CD1c-positive myeloid dendritic cell (primary cell): ENCODE data around the gene ACTN1.
A peak's percentile ranks its signal among the peaks of the same experiment; 100 is the strongest.

Experiments
- DNase-seq: peaks from one replicate; pipeline ENCODE4 v3.0.0-alpha.2; 2016; ENCODE audit errors: extremely low spot score

The ACTN1 gene

DNA sequence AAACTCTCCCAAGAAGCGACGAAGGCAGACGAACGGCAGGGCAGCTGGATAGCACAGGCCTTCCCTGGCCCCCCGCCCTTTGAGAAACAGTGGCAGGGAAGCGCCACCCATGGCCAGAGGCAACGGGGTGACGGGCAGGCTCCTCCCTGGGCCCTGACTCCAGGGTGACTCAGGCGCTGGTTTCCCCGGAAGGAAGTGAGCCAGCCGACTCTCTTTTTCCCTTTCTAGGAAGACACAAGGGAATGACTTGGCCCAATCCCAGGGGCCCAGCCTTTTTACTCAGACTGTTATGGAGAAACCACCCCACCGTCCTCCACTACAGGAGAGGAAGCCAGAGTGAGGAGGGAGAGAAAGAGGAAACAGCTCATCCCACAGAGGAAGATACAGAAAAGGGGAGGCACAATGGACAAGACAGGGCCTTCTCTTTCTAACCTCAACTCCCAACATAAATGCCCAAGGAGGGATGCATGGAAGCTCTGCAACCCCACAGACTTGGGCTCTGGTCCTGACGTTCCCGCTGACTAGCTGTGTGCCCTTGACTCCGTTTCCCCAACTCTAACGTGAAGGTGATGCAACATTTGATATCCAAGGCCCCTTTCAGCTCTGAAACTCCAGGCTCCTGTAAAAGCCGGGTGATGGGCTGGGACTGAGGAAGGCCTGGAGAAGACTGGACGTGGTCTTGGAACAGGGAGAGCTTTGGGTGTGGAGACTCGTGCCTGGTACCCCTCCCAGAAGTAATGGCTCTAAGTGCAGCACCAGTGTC lies 27.9 kb downstream of the ACTN1 start:
- peak; percentile 95 for DNase-seq

DNA sequence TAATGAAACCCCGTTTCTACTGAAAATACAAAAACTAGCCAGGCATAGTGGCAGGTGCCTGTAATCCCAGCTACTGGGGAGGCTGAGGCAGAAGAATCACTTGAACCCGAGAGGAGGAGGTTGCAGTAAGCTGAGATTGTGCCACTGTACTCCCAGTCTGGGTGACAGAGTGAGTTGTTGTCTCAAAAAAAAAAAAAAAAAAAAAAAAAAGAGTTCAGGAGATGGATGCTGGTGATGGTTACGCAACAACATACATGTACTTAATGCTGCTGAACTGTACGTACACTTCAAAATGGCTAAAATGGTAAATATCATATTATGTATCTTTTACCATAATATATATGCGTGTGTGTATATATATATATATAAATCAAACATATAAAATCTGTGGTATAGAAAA lies 29.0 kb downstream of the ACTN1 start:
- no peak for DNase-seq

DNA sequence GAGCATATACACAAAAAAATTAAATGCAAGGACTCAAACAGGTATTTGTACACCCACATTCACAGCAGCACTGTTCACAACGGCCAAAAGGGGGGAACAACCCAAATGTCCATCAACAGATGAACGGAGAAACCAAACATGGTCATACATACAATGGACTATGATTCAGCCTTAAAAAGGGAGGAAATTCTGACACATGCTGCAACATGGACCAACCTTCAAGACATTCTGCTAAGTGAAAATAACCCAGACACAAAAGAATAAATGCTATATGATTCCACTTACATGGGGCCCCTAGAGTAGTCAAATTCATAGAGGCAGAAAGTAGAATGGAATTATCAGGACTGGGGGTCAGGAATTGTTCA lies 29.5 kb downstream of the ACTN1 start:
- no peak for DNase-seq

DNA sequence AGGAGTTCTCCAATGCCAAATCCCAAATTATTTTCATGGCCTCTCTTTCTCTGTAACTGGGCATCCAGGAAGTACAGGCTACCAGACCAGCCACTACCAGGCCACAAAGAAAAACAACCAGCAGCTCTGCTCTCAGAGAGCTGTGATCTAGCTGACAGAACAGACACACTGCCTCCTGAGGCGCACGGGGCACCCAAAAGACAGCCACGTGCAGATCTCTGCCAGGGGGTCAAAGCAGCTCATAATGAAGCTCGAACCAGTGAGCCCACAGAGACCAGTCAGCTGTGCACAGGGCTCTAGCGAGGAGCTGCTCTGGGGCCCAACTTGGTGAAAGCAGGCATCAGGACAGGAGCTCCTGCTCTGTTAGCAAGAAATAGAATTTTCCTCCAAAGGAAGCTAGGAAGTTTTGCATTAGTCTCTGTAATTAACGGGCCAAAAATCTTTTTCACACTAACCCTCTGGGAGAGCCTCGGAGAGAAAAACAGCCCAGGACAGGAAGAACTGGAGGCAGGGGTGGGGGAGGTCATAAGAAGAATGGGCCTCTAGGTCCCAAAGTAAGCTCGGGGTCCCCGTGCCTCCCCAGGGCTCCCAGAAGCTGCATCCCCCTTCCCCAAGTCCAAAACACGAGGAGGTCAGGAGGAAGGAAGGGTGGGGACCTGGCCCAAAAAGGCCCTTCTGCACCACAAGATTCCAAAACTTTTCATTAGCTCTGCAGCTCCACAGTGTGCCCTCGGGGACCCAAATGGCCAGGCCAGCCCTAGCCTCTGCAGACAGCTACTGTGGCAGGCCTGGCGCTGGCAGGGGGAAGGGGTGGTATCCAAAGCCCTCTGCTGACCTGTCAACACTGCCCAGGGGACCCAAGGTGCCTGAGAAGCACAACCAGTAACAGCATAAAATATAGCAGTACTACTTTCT lies 30.2 kb downstream of the ACTN1 start:
- DNase-seq = no peak

DNA sequence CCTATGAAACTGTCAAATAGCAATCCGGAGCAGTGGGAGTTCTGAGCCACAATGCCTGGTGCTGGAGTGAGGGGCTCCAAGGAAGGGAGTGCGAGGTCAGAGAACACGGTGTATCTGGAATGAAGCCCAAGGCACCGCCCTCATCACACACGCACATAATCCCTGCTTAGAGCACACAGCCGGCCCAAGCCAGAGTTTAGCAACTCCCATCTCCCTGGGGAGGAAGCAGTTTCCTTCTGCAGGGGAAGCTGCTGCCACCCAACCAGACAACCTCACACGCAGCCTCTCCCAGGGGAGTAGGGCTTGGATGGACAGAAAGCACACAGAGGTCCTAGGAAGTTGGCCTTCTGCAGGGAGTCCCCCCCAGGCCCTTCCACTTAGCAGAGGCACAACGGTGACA lies 31.3 kb downstream of the ACTN1 start:
- DNase-seq = peak; percentile 56

DNA sequence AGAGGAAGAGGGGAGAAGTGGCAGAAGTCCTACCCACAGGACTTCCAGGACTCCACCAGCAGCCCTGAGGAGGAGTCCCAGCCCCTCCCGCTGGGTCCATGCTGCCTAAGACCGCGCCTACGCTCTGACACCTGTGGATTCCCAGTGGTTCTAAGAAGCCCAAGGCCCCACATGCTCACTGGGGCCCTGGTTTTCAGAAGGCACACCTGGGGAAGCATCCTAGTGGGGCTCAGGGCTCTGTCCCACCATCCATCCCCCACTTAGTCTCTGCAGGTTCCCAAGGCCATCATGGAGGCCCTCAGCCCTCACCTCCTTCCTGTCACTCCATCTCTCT lies 32.6 kb downstream of the ACTN1 start:
- no peak for DNase-seq

DNA sequence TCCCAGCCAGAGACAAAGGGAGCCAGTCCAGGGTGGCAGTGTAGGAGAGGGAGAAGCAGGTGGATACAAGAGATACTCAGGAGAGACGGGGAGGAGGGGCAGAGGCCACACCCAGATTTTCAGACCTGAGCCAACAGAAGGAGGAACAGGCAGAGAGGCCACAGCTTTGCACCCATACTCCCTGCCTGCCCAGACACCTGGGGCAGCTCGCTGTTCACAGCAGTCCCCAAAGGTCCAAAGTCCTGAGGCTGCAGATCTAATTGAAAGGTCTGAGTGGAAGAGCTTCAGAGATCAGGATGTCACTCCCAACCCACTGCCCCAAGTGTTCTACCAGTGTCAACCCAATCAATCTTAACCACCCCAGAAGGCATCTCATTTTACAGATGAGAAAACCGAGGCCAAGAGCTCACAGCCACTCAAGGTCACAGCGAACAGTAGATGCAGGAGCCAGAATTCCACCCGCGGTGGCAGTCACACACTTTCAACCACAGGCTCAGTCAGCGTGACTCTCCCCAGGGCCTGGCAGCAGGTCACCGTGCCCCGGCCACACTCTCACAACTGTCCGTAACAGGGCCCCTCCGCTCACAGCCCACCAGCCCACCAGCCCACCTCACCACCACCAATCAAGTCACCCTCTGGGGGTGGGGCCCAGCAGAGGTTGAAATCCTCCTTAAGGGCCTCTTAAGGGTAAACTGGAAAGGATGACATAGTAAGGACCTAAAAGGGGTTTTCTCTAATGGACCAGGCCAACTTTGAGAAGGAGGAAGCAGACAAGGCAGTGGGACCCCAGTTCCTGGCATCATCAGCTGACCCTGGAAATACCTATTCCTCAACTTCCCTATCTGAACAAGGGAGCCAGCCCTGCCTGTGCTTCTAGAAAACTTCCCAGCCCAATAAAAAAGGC lies 33.3 kb downstream of the ACTN1 start:
- DNase-seq = no peak

DNA sequence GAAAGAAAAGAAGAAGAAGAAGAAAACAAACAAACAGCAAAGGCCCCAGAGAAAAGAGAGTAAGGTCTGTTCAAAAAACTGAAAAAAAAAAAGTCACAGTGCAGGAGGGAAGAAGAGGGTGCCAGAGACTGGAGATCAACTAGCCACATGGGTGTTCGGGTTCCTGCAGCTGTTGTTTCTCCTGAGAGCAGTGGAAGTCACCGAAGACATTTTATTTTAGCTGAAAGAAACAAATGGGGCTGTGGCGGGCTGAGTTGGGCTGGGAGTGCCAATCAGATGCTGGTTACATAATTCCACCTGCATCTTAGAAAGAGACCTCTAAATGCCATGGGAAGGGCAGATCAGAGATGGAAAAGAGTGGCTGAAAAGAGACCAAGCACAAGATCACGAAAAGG lies 33.9 kb downstream of the ACTN1 start:
- DNase-seq = no peak

DNA sequence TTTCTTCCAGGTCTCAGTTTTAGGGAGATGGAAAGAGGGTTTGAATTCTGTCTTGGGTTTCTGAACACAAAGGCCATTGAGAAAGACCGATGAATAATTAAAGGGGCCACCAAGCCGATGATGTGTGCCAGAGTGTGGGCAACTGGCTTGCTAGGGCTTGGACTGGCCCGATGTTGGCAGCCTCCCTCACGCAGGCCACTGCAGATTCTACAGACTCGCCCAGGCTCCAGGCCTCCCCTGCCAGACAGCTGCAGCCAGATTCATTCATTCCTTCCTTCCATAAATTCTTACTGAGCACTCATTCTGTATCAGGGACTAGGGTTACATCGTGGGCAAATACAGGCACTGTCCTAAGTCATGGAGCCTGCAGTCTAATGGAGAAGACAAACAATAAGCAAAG lies 34.9 kb downstream of the ACTN1 start:
- DNase-seq = no peak

DNA sequence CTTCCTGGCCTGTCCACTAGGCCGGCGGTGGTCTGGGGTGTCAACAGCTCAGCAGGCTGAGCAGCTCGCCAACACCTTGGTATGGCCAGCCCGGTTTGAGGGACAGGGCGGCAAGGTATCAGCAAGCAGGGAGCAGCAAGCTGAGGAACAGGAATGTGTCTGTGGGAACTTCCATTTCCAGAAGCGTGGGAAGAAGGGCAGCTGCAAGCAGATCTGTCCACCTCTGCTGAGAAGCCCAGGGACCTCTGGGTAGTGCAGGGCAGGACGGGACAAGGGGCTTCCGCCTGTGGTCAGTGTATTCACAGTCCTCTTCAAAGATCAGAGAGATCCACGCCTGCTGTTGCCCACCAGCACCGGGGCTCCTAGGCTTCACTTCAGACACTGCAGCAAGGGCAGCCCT lies 36.0 kb downstream of the ACTN1 start:
- DNase-seq = no peak

DNA sequence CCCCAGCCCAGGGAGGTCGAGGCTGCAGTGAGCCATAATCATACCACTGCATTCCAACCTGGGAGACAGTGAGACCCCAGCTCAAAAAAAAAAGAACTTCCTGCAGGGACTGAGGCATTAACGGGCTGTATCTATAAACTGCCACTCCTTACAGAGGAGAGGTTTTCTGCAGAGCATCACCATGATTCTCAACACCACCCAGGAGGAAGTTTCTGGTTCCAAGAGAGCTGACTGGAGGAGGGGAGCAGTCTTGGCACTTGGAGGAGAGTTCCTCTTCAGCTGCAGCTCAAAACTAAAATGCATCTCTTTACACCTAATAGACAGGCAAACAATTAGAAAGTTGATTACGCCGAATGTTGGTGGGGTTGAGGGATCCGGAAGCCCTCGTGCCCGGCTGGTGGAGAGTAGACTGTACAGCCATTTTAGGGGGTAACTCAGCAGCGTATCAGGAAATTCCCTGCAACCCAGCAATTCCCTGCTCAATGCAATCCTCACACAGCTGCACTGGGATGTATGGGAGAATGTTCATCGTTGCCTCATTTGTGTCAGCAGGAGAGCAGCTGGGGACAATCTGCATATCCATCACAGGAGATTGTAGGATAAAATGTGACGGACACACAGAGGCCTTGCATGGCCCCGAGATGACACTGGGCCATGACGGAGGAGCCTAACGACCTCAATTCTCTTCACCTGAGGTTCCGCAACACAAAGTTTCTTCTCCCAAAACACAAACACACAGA lies 36.6 kb downstream of the ACTN1 start:
- DNase-seq = peak; percentile 45

DNA sequence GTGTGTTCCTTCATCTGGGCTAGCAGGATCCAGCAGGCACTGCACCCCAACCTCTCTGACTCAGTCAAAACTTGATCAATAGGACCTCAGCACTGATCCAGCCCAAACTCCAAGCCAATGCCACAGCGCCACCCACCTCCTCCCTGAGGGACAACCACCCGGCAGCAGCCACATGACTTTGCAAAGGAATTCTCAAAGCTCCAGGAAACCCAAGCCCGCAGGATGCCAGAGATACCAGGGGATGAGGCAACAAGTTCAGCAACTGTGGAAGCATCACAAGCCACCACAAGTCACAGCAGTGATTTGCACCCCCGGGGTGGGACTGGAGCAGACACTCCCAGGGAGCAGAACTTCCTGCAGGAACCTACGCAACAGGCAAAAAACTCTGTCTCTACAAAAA lies 37.3 kb downstream of the ACTN1 start:
- no peak for DNase-seq

DNA sequence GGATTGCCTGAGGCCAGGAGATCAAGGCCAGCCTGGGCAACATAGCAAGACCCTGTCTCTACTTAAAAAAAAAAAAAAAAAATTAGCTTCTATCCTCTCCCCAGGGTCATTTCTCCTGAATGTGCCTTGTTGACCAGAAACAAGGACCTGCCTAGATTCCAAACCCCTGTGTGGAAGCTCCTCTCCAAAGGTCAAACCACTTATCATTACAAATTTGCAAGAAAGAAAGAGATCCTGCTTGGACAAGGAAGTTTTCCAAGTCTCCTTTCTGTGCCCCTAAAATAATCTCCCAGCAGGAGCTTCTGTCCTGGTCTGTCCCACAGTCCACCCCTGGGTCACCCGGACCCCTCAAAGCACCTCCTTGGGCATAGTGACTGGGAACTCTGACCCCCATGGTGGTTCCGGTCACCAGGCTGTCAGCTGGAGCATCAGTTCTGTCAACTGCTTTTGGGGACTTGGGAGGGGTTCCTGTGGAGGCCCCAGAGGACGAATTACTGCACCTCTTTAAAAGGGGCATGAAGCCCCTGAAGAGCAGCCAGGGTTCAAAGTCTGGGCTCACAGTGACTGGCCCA lies 38.4 kb downstream of the ACTN1 start:
- DNase-seq = no peak

DNA sequence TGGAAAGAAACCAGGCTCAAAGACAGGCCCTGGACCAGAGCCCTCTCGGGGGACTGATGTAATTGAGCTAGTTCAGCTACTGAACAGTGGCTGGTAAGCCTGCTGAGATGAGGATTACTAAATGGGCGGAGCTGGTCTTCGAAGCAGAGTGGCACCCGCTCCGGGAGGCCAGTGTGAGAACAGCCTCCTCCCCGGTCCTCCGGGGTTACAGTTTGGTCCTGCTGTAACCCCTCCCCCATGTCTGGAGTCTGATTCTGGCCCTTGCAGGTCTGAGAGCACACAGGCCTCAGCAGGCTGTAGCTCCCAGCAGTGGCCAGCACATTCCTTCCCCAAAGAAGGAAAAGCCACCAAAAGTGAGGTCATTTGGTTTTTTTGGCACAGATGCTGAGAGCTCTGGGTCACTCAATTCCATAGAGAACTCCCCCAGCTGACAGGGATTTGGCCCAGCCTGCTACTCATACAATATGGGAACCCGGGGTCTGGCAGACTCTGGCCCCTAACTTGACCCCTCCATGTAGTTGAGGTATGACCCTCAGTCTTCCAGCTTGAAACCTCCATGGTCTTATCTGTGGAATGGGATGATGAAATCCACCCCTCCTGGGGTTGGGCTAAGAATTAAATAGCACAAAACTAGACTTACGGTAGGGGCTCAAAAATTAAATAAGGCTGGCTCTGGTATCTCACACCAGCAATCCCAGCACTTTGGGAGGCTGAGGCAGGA lies 39.0 kb downstream of the ACTN1 start:
- no peak for DNase-seq

DNA sequence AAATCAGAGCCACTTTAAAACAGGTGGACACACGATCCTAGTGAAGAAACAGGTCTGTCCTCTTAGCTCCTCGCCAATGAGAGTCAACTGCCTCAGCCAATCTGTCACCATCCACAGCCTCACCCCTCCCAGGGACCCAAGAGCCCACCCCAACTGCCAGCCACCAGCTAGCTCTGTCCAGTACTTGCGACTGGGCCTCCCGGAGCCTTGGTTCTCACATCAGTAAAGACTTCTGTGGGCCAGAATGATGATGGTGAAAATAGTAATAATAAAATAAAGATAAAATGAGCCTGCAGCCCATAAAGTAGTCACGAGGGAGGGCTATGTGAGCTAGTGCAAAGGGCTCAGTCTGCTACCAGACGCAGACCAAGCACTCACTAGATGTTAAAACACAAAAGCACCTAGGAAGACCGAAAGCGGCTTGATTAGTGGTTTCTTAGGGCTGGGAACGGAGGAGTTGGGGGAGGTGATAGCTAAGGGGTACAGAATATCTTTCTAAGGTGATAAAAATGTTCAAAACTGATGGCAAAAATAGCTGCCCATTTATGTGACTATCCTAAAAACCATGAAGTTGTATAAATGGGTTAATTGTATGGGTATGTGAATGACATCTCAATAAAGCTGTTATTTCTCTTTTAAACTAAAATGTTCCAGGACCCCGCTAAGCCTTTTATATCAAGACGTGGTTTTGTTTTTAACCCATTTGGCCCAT lies 39.8 kb downstream of the ACTN1 start:
- no peak for DNase-seq

DNA sequence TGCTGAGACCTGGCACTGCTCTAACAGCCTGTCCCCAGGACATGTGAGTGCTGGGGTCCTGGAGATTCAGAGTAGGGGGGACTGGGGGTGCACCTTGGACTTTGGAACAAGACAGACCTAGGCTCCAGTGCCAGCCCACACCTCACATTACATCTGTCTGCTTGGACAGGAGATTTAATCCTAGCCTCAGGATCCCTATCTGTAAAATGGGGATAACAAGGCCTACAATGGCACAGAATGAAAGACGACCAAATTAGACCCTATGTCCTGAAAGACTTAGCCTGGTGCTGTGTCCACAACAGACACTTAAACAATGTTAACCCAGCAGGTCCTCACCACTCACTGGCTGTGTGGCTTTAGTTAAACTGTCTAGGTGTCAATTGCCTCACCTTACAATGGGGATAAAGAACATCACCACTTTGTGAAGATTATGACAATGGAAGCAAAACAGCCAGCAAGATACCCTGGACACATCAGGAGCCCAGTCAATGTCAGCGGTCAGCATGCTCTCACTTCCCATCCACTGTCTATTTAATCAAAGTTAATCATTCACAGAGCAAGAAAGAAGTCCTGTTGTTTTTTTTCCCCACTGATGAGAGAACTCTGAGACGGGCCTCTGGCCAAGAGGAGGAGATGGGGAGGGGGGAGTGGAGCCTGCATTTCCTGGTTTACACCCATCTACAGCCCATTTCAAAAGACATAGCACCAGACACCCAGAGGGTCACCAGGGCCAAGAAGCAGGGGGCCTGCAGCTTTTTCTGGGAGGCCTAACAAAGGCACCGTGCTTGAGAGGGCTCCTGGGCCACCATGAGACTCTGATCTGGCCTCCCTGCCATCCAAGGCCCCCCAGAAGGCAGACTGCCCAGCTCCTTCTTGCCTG lies 40.6 kb downstream of the ACTN1 start:
- no peak for DNase-seq

DNA sequence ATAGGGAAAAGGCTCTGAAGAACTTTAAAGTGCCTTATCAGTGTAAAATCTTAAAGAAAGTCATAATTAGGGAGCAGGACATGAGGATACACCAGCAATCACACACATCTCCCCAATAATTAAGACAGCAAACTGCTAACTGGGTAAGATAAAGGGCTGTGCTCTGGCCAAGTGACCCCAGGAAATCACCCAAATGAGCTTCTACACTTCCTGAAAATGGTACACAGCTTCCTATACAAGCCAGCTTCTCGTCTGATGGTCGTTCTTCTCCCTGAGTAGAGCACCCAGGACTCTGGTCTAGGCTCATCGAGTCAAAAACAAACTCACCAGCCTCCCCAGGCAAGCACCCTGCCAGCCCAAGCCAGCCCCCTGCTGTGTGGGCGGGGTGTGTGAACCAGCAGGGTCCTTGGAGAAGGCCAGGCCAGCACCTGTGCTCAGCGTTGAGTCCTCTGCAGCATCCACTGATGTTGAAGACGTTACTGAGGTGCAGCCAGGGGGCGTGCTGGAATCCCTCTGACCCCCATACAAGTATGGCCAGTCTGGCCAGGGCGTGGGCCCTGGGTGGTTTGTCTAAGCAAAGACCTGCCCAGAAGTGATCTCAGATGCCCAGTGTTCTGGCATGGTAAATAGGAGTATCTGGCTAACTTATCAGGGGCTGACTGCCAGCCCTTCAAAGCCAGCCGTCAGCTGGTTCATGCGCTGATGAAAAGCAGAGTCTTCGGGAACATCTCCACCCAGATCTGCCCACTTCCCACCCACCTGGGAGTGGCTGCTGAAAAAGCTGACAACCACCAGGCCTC lies 41.4 kb downstream of the ACTN1 start:
- DNase-seq = no peak

DNA sequence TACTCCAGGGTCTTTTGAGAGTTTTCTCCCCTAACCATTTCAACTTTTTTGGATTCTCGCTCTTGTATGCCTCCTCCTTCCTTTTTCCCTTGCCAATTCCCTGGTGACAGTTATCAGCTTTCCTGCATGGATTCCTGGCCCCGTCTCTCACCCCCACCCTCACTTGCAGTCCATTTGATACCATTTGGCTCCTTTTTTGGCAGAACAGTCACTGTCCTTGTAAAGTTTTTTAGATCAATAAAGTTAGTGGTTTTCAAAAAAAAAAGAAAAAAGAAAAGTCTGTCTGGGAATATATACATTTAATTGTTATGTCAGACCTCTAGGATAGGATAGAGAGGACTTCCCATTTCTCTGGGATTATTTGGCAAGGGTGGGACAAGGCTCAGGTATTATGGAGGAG lies 42.1 kb downstream of the ACTN1 start:
- DNase-seq = no peak
